Caco-2 (cell line): ENCODE measurements around the gene KRT81. TPM values are rescaled to one million over a fixed set of nuclear protein-coding genes. Genes with fewer than 3 reads are reported as not detected.

Source experiments
- BruUV-seq: library from RNA; stranded (reverse); fragments of 400-500 nt; replicated peaks from 2 replicates; lab custom pipeline; 2021; lab: Mats Ljungman, UMichigan
- CTCF ChIA-PET: fragments of 300-600 bp; sonication (Branson Sonifier 250); formaldehyde crosslinking; loops from one replicate; lab custom pipeline; 2022; ENCODE audit warnings: antibody characterized with exemption; lab: Charles Lee
- POLR2A ChIA-PET: fragments of 300-600 bp; sonication (Branson Sonifier 250); formaldehyde crosslinking; loops from one replicate; lab custom pipeline; 2022; ENCODE audit warnings: antibody characterized with exemption; lab: Charles Lee
- DNase-seq, 2 experiments: peaks; one replicate each; pipeline versions ENCODE4 v3.0.0 to v3.0.0-alpha.2; 2020 to 2022
- H3K27me3 ChIP-seq: replicated peaks from 2 replicates; pipeline ENCODE4 v1.6.0; 2011; ENCODE audit warnings: low read length; ENCODE audit not compliant: control insufficient read depth, insufficient read depth
- H3K36me3 ChIP-seq: 2 replicates; pipeline ENCODE4 v1.5.1; 2011; ENCODE audit warnings: low read length; ENCODE audit not compliant: control insufficient read depth, insufficient read depth
- H3K4me1 ChIP-seq: fragments of 250-450 bp; sonication (Bioruptor Pico); 2 replicates; pipeline ENCODE4 v1.5.1; 2020; ENCODE audit warnings: mild to moderate bottlenecking
- H3K4me3 ChIP-seq: 2 replicates; pipeline ENCODE4 v1.5.1; 2011; ENCODE audit warnings: low read depth, mild to moderate bottlenecking, control low read depth, low read length
- H3K9me3 ChIP-seq: fragments of 250-450 bp; sonication (Bioruptor Pico); 2 replicates; pipeline ENCODE4 v1.5.1; 2020; ENCODE audit warnings: mild to moderate bottlenecking, moderate library complexity
- H3K27ac Mint-ChIP-seq: one replicate; pipeline ENCODE4 v1.8.0; 2022; ENCODE audit warnings: mixed read lengths; ENCODE audit not compliant: unreplicated experiment
- H3K27me3 Mint-ChIP-seq: one replicate; pipeline ENCODE4 v1.8.0; 2022; ENCODE audit warnings: mixed read lengths; ENCODE audit not compliant: insufficient read depth, unreplicated experiment
- H3K36me3 Mint-ChIP-seq: one replicate; pipeline ENCODE4 v1.8.0; 2022; ENCODE audit warnings: mild to moderate bottlenecking, mixed read lengths; ENCODE audit not compliant: insufficient read depth, unreplicated experiment
- H3K4me1 Mint-ChIP-seq: one replicate; pipeline ENCODE4 v1.8.0; 2022; ENCODE audit warnings: low read depth, mixed read lengths; ENCODE audit not compliant: unreplicated experiment
- H3K4me3 Mint-ChIP-seq: one replicate; pipeline ENCODE4 v1.8.0; 2022; ENCODE audit warnings: mild to moderate bottlenecking, moderate library complexity, mixed read lengths; ENCODE audit not compliant: unreplicated experiment
- H3K9me3 Mint-ChIP-seq: one replicate; pipeline ENCODE4 v1.8.0; 2022; ENCODE audit warnings: mixed read lengths; ENCODE audit not compliant: unreplicated experiment
- intact Hi-C: fragments of 100-400 bp; cut with micrococcal nuclease; formaldehyde crosslinking; loops from one replicate; pipeline ENCODE4 v1.10.0; 2022; ENCODE audit not compliant: unreplicated experiment
- total RNA-seq: library from RNA; stranded (reverse); gene quantifications from 2 replicates; pipeline ENCODE4 v1.2.3, GENCODE V29; 2022
- TF ChIP-seq, protein P1 (sequence below), 2 experiments: fragments of 200-600 bp in 1 of 2; IDR thresholded peaks; 1 replicate in 1 of 2; 2 replicates in 1 of 2; pipeline versions ENCODE4 v1.5.1 to v1.8.0; 2011 to 2022; ENCODE audit warnings: antibody characterized with exemption in 1 of 2, control low read depth in 1 of 2, inconsistent platforms in 1 of 2, low read depth in 1 of 2, low read length in 1 of 2, mild to moderate bottlenecking in 1 of 2, moderate library complexity in 1 of 2; ENCODE audit not compliant: insufficient read depth in 1 of 2, severe bottlenecking in 1 of 2, unreplicated experiment in 1 of 2

KRT81 gene
- total RNA-seq, 1 experiment from 2014 or later: 0.45 TPM

DNA sequence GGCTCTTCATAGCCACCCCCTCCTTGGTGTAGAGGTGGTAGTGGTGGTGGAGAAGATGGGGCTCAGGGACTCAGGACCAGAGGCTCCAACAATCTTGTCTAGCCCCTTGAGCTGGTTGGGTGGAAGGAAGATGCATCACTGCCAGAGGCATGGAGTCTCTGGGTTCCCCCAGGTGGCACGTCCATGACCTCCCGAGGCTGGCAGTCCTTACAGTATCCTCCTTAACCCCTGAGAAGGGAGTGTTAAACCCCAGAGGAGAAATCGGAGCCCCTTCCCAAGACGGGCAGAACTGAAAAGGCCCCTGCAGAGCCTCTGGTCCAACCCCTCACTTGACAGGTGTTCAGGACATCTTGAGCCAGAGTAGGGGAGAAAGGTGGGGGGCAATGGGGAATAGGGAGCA, 20.8 kb upstream of the KRT81 start:
- no peaks in the 10 kb centered on the region for H3K9me3 ChIP-seq
- H3K27me3 ChIP-seq: no peaks in the 10 kb centered on the region
- no peaks in the 10 kb centered on the region for H3K9me3 Mint-ChIP-seq
- H3K27me3 Mint-ChIP-seq: no peaks in the 10 kb centered on the region
- TF ChIP-seq, protein P1, sequence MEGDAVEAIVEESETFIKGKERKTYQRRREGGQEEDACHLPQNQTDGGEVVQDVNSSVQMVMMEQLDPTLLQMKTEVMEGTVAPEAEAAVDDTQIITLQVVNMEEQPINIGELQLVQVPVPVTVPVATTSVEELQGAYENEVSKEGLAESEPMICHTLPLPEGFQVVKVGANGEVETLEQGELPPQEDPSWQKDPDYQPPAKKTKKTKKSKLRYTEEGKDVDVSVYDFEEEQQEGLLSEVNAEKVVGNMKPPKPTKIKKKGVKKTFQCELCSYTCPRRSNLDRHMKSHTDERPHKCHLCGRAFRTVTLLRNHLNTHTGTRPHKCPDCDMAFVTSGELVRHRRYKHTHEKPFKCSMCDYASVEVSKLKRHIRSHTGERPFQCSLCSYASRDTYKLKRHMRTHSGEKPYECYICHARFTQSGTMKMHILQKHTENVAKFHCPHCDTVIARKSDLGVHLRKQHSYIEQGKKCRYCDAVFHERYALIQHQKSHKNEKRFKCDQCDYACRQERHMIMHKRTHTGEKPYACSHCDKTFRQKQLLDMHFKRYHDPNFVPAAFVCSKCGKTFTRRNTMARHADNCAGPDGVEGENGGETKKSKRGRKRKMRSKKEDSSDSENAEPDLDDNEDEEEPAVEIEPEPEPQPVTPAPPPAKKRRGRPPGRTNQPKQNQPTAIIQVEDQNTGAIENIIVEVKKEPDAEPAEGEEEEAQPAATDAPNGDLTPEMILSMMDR (IDR thresholded peaks at IDR 0.05; ENCODE audit: insufficient read depth in 1 of 2, low read depth in 1 of 2, low read length in 1 of 2, severe bottlenecking in 1 of 2, unreplicated experiment in 1 of 2): no peak
- no peak overlapping the region for H3K4me3 ChIP-seq
- no peak overlapping the region for H3K27ac Mint-ChIP-seq
- no peak overlapping the region for H3K4me3 Mint-ChIP-seq
- ChIA-PET POLR2A (no interaction called here), CTCF (interaction anchor here (0.8 to 2.3 kb wide), 5 partner anchors 8 to 46 kb away, joined by 3 to 6 read pairs (median 4); partner anchors contain the start of gene KRT83)
- peaks cover 13% of the 10 kb centered on the region for H3K4me1 Mint-ChIP-seq
- DNase-seq: no peak
- H3K36me3 ChIP-seq: no peaks in the 10 kb centered on the region
- no TSS peak for BruUV-seq
- intact Hi-C loops: no loop called here
- no peaks in the 10 kb centered on the region for H3K36me3 Mint-ChIP-seq
- peaks cover 6% of the 10 kb centered on the region; the same call in 1 of the 2 replicates for H3K4me1 ChIP-seq

DNA sequence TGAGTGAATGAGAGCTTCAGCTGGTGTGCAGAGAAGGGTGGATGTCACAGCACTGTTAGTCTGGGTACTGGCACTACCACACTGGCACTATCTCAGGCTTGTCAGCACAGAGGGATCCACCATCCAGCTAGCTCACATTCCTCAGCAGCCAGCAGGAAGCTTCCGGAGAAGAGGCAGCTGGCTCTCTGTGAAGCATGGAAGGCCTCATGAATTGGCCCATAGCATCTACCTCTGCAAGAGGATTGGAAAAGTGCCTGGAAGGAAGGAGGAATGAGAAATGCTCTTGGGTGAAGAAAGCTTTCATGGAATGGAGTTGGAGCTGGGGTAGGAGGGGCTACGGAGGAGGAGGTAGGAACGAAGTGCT, 19.9 kb upstream of the KRT81 start:
- no peaks in the 10 kb centered on the region for H3K9me3 Mint-ChIP-seq
- no peak overlapping the region for H3K27ac Mint-ChIP-seq
- Histone ChIP-seq H3K4me3 (no peak overlapping the region), H3K9me3 (no peaks in the 10 kb centered on the region), H3K27me3 (no peaks in the 10 kb centered on the region), H3K36me3 (no peaks in the 10 kb centered on the region), H3K4me1 (peaks cover 6% of the 10 kb centered on the region; the same call in 1 of the 2 replicates)
- no peaks in the 10 kb centered on the region for H3K36me3 Mint-ChIP-seq
- DNase-seq: no peak
- no peaks in the 10 kb centered on the region for H3K27me3 Mint-ChIP-seq
- ChIA-PET POLR2A (no interaction called here), CTCF (interaction anchor here (1.2 to 2.3 kb wide), 4 partner anchors 8 to 32 kb away, joined by 3 to 6 read pairs (median 4); partner anchors contain the start of gene KRT83)
- TF ChIP-seq, protein P1 (IDR thresholded peaks at IDR 0.05; ENCODE audit: insufficient read depth in 1 of 2, low read depth in 1 of 2, low read length in 1 of 2, severe bottlenecking in 1 of 2, unreplicated experiment in 1 of 2): no peak
- BruUV-seq: no TSS peak
- H3K4me3 Mint-ChIP-seq: no peak overlapping the region
- intact Hi-C loops: no loop called here
- H3K4me1 Mint-ChIP-seq: peaks cover 11% of the 10 kb centered on the region

DNA sequence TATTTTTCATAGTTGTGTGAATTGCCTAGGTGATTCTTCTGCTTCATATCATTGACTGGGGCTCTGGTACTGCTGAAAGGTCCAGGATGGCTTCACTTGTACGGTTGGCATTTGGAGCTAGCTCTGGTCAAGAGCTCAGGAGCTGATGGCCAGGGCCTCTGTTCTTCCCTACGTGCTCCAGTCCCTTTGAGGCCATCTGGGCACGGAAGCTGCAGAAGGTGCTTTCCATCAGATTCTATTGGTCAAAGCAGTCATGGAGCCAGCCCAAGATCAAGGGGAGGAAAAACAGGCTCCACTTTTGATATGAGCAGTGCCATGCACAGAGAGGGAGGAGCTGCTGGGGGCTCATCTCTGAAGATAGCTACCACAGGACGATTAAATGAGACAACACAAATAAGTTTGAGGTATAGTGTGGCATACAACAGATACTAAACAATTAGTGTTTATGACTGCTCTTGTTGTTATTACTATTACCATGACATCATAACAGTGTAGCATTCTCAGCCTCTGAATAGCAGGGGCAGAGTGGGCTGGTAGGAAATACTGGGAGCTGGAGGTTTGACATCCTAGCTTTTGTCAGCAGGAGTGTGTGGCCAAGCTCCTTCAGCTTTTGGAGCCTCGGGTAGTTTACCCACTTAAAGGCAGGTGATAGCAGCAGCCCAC, 19.4 kb upstream of the KRT81 start:
- H3K4me1 Mint-ChIP-seq: peaks cover 7% of the 10 kb centered on the region
- H3K27me3 ChIP-seq: no peaks in the 10 kb centered on the region
- no peaks in the 10 kb centered on the region for H3K36me3 Mint-ChIP-seq
- CTCF ChIA-PET: interaction anchor here (1.2 to 2.3 kb wide), 4 partner anchors 9 to 32 kb away, joined by 3 to 6 read pairs (median 4); partner anchors contain the start of gene KRT83
- no peaks in the 10 kb centered on the region for H3K27me3 Mint-ChIP-seq
- no peak overlapping the region for H3K4me3 ChIP-seq
- peaks cover 6% of the 10 kb centered on the region; the same call in 1 of the 2 replicates for H3K4me1 ChIP-seq
- intact Hi-C loops: no loop called here
- H3K27ac Mint-ChIP-seq: no peak overlapping the region
- H3K4me3 Mint-ChIP-seq: no peak overlapping the region
- no peaks in the 10 kb centered on the region for H3K9me3 ChIP-seq
- H3K9me3 Mint-ChIP-seq: no peaks in the 10 kb centered on the region
- TF ChIP-seq, protein P1 (IDR thresholded peaks at IDR 0.05; ENCODE audit: insufficient read depth in 1 of 2, low read depth in 1 of 2, low read length in 1 of 2, severe bottlenecking in 1 of 2, unreplicated experiment in 1 of 2): no peak
- no TSS peak for BruUV-seq
- no peaks in the 10 kb centered on the region for H3K36me3 ChIP-seq
- POLR2A ChIA-PET: no interaction called here
- no peak for DNase-seq
